ENCODE measurements around the gene RAB9A.

GRCh38 chrX:13700380-13700779 is 11.5 kb downstream of the RAB9A start:
- TF ChIP-seq POLR2AphosphoS5 (IDR thresholded peaks at IDR 0.05): no peak
- no peak for TF ChIP-seq CTCF (IDR thresholded peaks at IDR 0.05)
- TF ChIP-seq POLR2A (IDR thresholded peaks at IDR 0.05; ENCODE audit: low read depth): no peak
- no peak for TF ChIP-seq EP300 (IDR thresholded peaks at IDR 0.05)
